Activated CD8-positive, alpha-beta T cell treated with anti-CD3 and anti-CD28 coated beads, Interleukin-2, amount 10 ng/mL, durations not matched to agents 7 days and 5 days (primary cell): Measurements from ENCODE around the gene SAMD10. TPM values are rescaled to one million over a fixed set of nuclear protein-coding genes. Genes with fewer than 3 reads are reported as not detected.

Experiments
- ATAC-seq: fragments of 150-1000 bp; cut with Tn5 transposase; one replicate; pipeline ENCODE4 v1.10.0; 2021; ENCODE audit warnings: moderate library complexity
- CTCF ChIA-PET: fragments of 350-600 bp; sonication (Branson Sonifier 250); formaldehyde crosslinking; loops from one replicate; lab custom pipeline; 2021; ENCODE audit warnings: antibody characterized with exemption; lab: Charles Lee
- POLR2A ChIA-PET: fragments of 350-600 bp; sonication (Branson Sonifier 250); formaldehyde crosslinking; loops from one replicate; lab custom pipeline; 2021; ENCODE audit warnings: antibody characterized with exemption; lab: Charles Lee
- DNase-seq: peaks from one replicate; pipeline ENCODE4 v3.0.0-alpha.2; 2020
- H3K27ac Mint-ChIP-seq: one replicate; pipeline ENCODE4 v1.8.0; 2021; ENCODE audit warnings: mild to moderate bottlenecking, mixed read lengths
- H3K27me3 Mint-ChIP-seq: one replicate; pipeline ENCODE4 v1.8.0; 2021; ENCODE audit warnings: low read depth, mixed read lengths
- H3K36me3 Mint-ChIP-seq: one replicate; pipeline ENCODE4 v1.8.0; 2021; ENCODE audit warnings: low read depth, mixed read lengths
- H3K4me1 Mint-ChIP-seq: one replicate; pipeline ENCODE4 v1.8.0; 2021; ENCODE audit warnings: low read depth, mixed read lengths
- H3K4me3 Mint-ChIP-seq: one replicate; pipeline ENCODE4 v1.8.0; 2021; ENCODE audit warnings: mild to moderate bottlenecking, mixed read lengths
- H3K9me3 Mint-ChIP-seq: one replicate; pipeline ENCODE4 v1.8.0; 2022; ENCODE audit warnings: mixed read lengths; ENCODE audit not compliant: insufficient read depth
- total RNA-seq, 2 experiments: library from RNA; stranded (reverse); gene quantifications; one replicate each; pipeline ENCODE4 v1.2.3, GENCODE V29; 2021

SAMD10 gene
- total RNA-seq, 2 experiments from 2014 or later, result 12.0 to 12.5 TPM

DNA sequence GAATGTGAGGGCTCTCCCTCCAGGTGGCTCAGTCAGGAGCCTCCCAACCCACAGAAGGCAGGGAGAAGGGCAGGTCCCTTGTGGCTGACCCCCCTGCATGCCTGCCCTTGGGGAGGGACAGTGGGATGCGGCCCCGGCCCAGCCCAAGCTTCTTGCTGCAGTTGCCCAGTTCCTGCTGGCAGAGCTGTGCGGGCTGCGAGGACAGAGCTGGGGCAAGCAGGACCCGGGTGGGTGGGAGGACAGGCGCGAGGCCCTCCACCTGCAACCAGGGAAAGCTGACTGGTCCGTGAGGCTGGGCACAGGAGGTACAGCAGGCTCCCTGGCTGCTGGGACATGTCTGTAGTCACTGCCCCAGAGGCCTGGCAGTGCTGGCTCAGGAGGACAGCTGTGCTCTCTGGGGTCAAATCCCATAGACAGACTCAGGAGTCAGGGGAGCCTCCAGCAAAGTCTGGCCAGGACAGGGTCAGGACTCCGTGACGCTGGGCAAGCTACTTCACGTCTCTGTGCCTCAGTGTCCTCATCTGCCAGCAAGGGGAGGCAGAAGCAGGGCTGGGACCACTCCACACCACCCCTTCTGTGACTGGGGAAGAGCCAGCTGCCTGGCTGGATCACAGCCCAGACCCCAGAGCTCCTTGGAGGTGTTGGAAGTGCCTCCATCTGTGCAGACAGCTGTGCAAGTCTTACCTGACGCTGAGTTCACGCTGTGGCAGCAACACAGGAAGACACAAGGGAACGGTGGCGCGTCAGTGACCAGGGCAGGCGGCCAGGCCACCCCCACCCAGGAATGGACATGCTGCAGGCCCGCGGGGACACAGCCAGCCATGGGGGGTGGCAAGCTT lies 36.3 kb downstream of the SAMD10 start:
- ATAC-seq (no peak), DNase-seq (no peak)
- H3K9me3 Mint-ChIP-seq, result no peaks in the 10 kb centered on the region
- H3K27me3 Mint-ChIP-seq, result no peaks in the 10 kb centered on the region
- H3K4me1 Mint-ChIP-seq, result peaks cover 31% of the 10 kb centered on the region
- H3K27ac Mint-ChIP-seq, result peak overlapping the region; percentile 55
- H3K36me3 Mint-ChIP-seq, result peaks cover 26% of the 10 kb centered on the region
- no peak overlapping the region for H3K4me3 Mint-ChIP-seq
- ChIA-PET CTCF (interaction anchor here (0.6 to 1.3 kb wide), 2 partner anchors 31 to 32 kb away, joined by 3 to 4 read pairs; no protein-coding TSS in a partner anchor), POLR2A (interaction anchor here (0.7 to 1.7 kb wide), 2 partner anchors 13 to 17 kb away, joined by 3 to 5 read pairs; partner anchors contain the start of gene UCKL1)

DNA sequence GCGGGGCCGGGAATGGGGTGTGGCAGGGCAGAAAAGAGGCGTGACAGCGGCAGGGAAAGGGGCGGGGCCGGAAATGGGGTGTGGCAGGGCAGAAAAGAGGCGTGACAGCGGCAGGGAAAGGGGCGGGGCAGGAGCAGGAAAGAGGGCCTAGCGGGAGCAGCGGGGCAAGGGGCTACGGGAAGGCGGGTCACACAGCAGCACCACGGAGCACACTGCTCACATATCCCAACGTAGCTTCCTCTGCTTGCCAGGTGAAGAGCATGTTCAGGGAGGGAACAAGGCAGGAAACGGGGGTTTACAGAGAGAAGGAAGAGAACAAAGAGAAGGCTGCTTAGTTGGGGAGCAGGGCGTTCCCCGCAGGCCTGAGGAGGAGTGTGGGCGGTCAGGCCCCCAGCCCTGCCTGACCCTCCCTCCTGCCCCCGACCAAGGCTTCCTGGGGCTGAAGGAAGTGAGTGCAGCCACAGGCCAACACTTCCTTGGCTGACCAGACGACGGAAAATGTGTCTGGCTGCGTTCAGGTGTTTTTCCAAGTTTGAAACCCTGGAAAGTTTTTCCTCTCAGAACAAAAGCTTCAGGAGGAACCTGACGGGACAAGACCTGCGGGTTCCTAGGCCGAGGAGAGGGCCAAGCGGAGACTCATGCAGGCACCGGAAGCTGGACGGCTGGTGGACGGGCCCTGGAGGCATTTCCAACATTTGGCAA lies 37.0 kb downstream of the SAMD10 start:
- CTCF ChIA-PET, result interaction anchor here (1.3 kb wide), 1 partner anchor 31 kb away, joined by 4 read pairs; no protein-coding TSS in a partner anchor
- H3K36me3 Mint-ChIP-seq, result peaks cover 30% of the 10 kb centered on the region
- H3K9me3 Mint-ChIP-seq, result no peaks in the 10 kb centered on the region
- ATAC-seq (peak; percentile 20), DNase-seq (peak; percentile 75)
- peak overlapping the region; percentile 23 for H3K4me3 Mint-ChIP-seq
- H3K27me3 Mint-ChIP-seq, result no peaks in the 10 kb centered on the region
- H3K4me1 Mint-ChIP-seq, result peaks cover 24% of the 10 kb centered on the region
- POLR2A ChIA-PET, result interaction anchor here (0.6 to 1.7 kb wide), 4 partner anchors 9 to 26 kb away, joined by 3 to 5 read pairs (median 3); partner anchors contain the start of gene UCKL1
- H3K27ac Mint-ChIP-seq, result peak overlapping the region; percentile 94

DNA sequence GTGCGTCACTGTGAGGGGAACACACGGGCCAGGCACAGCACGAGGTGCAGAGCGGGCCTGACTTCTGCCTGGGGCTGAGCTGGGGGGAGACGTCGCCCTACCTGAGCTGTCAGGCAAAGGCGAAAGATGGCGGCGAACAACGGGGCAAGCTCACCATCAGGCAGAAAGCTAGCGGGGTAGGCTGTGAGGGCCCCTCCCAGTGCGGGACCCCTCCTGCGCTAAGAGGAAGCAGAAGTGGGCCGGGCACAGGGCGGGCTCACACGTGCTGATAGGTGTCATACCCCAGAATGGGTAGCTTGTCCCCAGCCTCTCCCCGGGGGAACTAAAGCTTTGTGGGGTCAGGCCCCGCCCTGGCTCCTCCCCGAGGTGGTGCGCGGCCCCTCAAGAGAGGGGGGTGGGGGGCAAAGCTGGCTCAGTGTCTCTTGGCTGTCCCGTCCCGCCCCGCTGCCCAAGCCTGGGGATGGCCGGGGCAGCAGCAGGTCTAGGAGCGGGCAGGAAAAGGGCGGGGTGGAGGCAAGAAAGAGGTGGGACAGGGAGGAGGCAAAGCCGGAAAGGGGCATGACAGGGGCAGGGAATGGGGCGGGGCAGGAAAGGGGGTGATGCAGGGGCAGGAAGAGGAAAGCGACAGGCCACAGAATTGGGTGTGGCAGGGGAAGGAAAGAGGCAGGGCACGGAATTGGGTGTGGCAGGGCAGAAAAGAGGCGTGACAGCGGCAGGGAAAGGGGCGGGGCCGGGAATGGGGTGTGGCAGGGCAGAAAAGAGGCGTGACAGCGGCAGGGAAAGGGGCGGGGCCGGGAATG lies 38.0 kb downstream of the SAMD10 start:
- H3K27me3 Mint-ChIP-seq, result no peaks in the 10 kb centered on the region
- ATAC-seq, result peak; percentile 89
- H3K36me3 Mint-ChIP-seq, result peaks cover 31% of the 10 kb centered on the region

DNA sequence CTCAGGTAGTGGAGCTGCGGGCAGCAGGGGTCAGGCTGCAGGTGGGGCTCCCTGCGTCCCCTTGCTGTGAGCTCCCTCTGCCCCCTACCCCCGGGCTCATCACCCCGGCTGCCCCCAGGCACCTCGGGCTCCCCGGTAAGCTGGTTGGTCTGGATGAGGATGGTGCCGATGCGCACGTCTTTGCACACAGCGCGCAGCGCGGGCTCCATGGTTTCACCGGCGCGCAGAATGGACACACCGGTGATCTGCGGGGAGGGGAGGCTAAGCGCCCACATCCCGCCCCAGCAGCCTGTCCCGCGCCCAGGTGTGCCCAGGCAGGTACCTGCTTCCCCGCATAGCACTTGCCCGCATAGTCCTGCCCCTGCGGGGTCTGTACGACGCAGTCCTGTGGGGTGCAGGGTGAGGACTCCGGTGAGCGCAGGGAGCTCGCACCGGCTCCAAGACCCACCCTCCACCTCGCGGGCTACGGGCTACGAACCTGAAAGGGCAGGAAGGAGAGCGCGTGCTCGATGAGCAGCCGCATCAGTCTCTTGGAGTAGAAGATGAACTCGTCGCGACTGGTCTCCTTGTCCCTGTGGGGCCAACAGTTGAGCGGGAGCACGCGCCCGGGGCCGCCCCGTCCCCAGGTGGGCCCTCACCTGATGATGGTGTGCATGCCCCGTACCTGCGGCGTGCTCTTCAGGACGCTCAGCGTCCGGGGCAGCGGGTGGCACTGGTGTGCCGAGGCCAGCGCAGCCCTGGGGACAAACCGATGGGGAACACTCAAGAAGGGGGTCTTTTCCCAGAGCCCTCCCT lies 38.8 kb downstream of the SAMD10 start:
- Mint-ChIP-seq H3K9me3 (no peaks in the 10 kb centered on the region), H3K4me1 (peaks cover 17% of the 10 kb centered on the region), H3K36me3 (peaks cover 36% of the 10 kb centered on the region), H3K27me3 (no peaks in the 10 kb centered on the region), H3K27ac (peak overlapping the region; percentile 93), H3K4me3 (peak overlapping the region; percentile 36)
- ChIA-PET CTCF (no interaction called here), POLR2A (no interaction called here)
- DNase-seq (no peak), ATAC-seq (no peak)

More for the DNA sequence above, 38.0 kb downstream of the SAMD10 start:
- ChIA-PET CTCF (interaction anchor here (0.9 kb wide), 1 partner anchor 39 kb away, joined by 3 read pairs; no protein-coding TSS in a partner anchor), POLR2A (interaction anchor here (0.6 to 1.0 kb wide), 2 partner anchors 10 to 27 kb away, joined by 3 read pairs; no protein-coding TSS in a partner anchor)
- Mint-ChIP-seq H3K4me3 (peak overlapping the region; percentile 36), H3K9me3 (no peaks in the 10 kb centered on the region), H3K27ac (peak overlapping the region; percentile 93), H3K4me1 (peaks cover 17% of the 10 kb centered on the region)
- peak; percentile 98 for DNase-seq

GRCh38 chr20:63940071-63940471 lies 39.4 kb downstream of the SAMD10 start:
- POLR2A ChIA-PET, result interaction anchor here (1.0 kb wide), 1 partner anchor 419 kb away, joined by 3 read pairs; no protein-coding TSS in a partner anchor
- ATAC-seq, result no peak

DNA sequence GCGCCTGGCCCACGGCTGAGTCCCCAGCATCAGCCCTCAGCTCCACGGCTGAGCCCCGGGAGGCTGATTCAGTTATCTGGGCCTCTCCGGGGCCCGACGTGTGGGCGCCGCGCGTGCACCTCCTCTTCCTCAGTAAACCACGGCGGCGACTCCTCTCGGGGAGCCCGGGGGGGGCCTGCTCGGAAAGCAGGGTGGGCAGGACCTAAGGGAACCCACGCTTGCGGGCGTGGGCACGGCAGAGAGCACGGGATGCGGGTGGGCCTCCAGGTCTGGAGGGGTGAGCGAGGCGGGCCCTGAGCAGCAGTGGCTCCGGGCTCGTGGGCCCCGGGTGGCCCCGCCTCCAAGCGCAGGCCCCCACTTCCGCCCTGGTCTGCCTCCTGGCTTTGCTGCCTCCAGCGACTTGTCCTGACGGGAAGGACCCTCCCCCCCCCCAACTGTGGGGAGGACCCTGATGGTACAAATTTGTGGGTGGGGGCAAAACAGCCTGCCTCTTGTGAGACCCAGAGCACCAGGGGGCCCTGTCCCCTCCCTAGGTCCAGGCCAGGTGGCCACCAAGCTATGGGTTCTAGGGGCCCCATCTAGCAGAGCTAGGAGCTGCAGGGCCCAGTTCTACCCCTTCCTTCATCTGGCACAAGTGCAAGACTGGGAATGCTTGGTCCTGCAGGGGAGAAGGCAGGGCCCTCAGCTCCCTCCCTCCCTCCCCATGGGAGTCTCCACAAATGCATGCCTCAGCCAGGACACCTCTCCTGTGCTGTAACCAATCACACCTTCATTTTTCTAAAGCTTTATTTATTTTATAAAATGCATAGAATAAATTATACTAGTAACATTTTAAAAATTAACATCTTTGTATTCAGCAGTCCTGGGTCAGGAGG lies 40.1 kb downstream of the SAMD10 start:
- H3K27ac Mint-ChIP-seq, result no peak overlapping the region
- CTCF ChIA-PET, result interaction anchor here (0.7 kb wide), 1 partner anchor 28 kb away, joined by 4 read pairs; no protein-coding TSS in a partner anchor

More at GRCh38 chr20:63940071-63940471, 39.4 kb downstream of the SAMD10 start:
- CTCF ChIA-PET, result interaction anchor here (0.7 kb wide), 1 partner anchor 28 kb away, joined by 4 read pairs; no protein-coding TSS in a partner anchor
- no peak overlapping the region for H3K4me3 Mint-ChIP-seq
- no peaks in the 10 kb centered on the region for H3K9me3 Mint-ChIP-seq
- peaks cover 36% of the 10 kb centered on the region for H3K36me3 Mint-ChIP-seq
- no peak overlapping the region for H3K27ac Mint-ChIP-seq
- no peaks in the 10 kb centered on the region for H3K27me3 Mint-ChIP-seq
- peaks cover 17% of the 10 kb centered on the region for H3K4me1 Mint-ChIP-seq
- DNase-seq, result no peak

GRCh38 chr20:63937596-63937995 lies 41.8 kb downstream of the SAMD10 start:
- POLR2A ChIA-PET, result no interaction called here

More for the DNA sequence above, 40.1 kb downstream of the SAMD10 start:
- Mint-ChIP-seq H3K4me1 (peaks cover 17% of the 10 kb centered on the region), H3K36me3 (peaks cover 39% of the 10 kb centered on the region), H3K4me3 (no peak overlapping the region), H3K27me3 (no peaks in the 10 kb centered on the region), H3K9me3 (no peaks in the 10 kb centered on the region)
- no peak for ATAC-seq
- no peak for DNase-seq
- POLR2A ChIA-PET, result interaction anchor here (1.0 kb wide), 1 partner anchor 418 kb away, joined by 3 read pairs; no protein-coding TSS in a partner anchor

GRCh38 chr20:63935447-63935846 lies 44.0 kb downstream of the SAMD10 start:
- CTCF ChIA-PET, result no interaction called here
- DNase-seq (no peak), ATAC-seq (no peak)
- Mint-ChIP-seq H3K36me3 (peaks cover 50% of the 10 kb centered on the region), H3K27ac (peak overlapping the region; percentile 45), H3K27me3 (no peaks in the 10 kb centered on the region), H3K9me3 (no peaks in the 10 kb centered on the region), H3K4me1 (no peaks in the 10 kb centered on the region), H3K4me3 (no peak overlapping the region)
- POLR2A ChIA-PET, result interaction anchor here (1.0 kb wide), 1 partner anchor 414 kb away, joined by 3 read pairs; no protein-coding TSS in a partner anchor

More at GRCh38 chr20:63937596-63937995, 41.8 kb downstream of the SAMD10 start:
- ATAC-seq, result no peak
- CTCF ChIA-PET, result no interaction called here
- Mint-ChIP-seq H3K4me1 (peaks cover 16% of the 10 kb centered on the region), H3K27me3 (no peaks in the 10 kb centered on the region), H3K9me3 (no peaks in the 10 kb centered on the region), H3K36me3 (peaks cover 40% of the 10 kb centered on the region), H3K4me3 (no peak overlapping the region), H3K27ac (no peak overlapping the region)
- DNase-seq, result no peak

- ATAC-seq, result no peak
- POLR2A ChIA-PET, result interaction anchor here (1.0 kb wide), 1 partner anchor 413 kb away, joined by 3 read pairs; no protein-coding TSS in a partner anchor
- H3K27ac Mint-ChIP-seq, result no peak overlapping the region
These were observed 45.0 kb downstream of the SAMD10 start for GRCh38 chr20:63934271-63935068.

More at GRCh38 chr20:63934271-63935068, 45.0 kb downstream of the SAMD10 start:
- H3K4me1 Mint-ChIP-seq, result no peaks in the 10 kb centered on the region
- no peak overlapping the region for H3K4me3 Mint-ChIP-seq
- no peaks in the 10 kb centered on the region for H3K27me3 Mint-ChIP-seq
- H3K9me3 Mint-ChIP-seq, result no peaks in the 10 kb centered on the region
- CTCF ChIA-PET, result no interaction called here
- no peak for DNase-seq
- peaks cover 51% of the 10 kb centered on the region for H3K36me3 Mint-ChIP-seq
